K562 (cell line): Measurements from ENCODE around the gene EIF4G1. TPM values are rescaled to one million over a fixed set of nuclear protein-coding genes. Genes with fewer than 3 reads are reported as not detected.
A peak's percentile ranks its signal among the peaks of the same experiment; 100 is the strongest.

Experiments used
- ATAC-seq: fragments of 200-7000 bp; cut with Tn5 transposase; 3 replicates; pipeline ENCODE4 v1.9.1; 2020; ENCODE audit warnings: moderate library complexity
- BruUV-seq: library from RNA; stranded (reverse); fragments of 400-500 nt; replicated peaks from 2 replicates; lab custom pipeline; 2021; lab: Mats Ljungman, UMichigan
- CTCF ChIA-PET: fragments of 300-600 bp; formaldehyde crosslinking; extraction: SDS; loops from one replicate; lab custom pipeline; 2021; ENCODE audit warnings: low intra/inter-chr PET ratio; lab: Yijun Ruan, JAX
- POLR2A ChIA-PET: fragments of 300-600, 350-650 bp; sonication (Branson Sonifier 250); formaldehyde crosslinking; extraction: SDS; loops from one replicate; lab custom pipeline; 2021; ENCODE audit warnings: antibody characterized with exemption, inconsistent platforms; lab: Yijun Ruan, JAX
- DNase-seq, 4 experiments: peaks; one replicate each; pipeline versions ENCODE4 v3.0.0 to v3.0.0-alpha.2; 2011 to 2018; ENCODE audit warnings: low spot score in 3 of 4, mixed read lengths in 3 of 4; ENCODE audit errors: extremely low read depth in 1 of 4
- FAIRE-seq: peaks from 2 replicates; lab custom pipeline; 2011; peaks lifted over from hg19 to GRCh38; lab: Jason Lieb, UNC
- H2AFZ ChIP-seq: 2 replicates; pipeline ENCODE4 v1.6.0; 2011; ENCODE audit warnings: low read depth, low read length, control low read depth, inconsistent platforms
- H3K27ac ChIP-seq: fragments of 200-600 bp; 3 replicates; pipeline ENCODE4 v1.8.0; 2011; ENCODE audit warnings: low read depth, mild to moderate bottlenecking, control low read depth, inconsistent platforms, low read length, moderate library complexity, mixed read lengths; ENCODE audit errors: extremely low read depth
- H3K27me3 ChIP-seq, 2 experiments: fragments of 300-600 bp in 1 of 2; 2 replicates in 1 of 2; 3 replicates in 1 of 2; pipeline versions ENCODE4 v1.6.0 to v1.8.0; 2011; ENCODE audit warnings: inconsistent platforms in 2 of 2, low read length in 2 of 2, mild to moderate bottlenecking in 1 of 2, mixed read lengths in 1 of 2, moderate library complexity in 1 of 2; ENCODE audit not compliant: control insufficient read depth in 2 of 2, insufficient read depth in 2 of 2
- H3K36me3 ChIP-seq: fragments of 300-600 bp; 3 replicates; pipeline ENCODE4 v1.8.0; 2011; ENCODE audit warnings: mild to moderate bottlenecking, low read length, inconsistent platforms; ENCODE audit not compliant: control insufficient read depth, insufficient read depth
- H3K4me1 ChIP-seq, 2 experiments: fragments of 200-600 bp in 1 of 2; replicated peaks in 1 of 2; 2 replicates in 1 of 2; 3 replicates in 1 of 2; pipeline versions ENCODE4 v1.5.1 to v1.8.0; 2011; ENCODE audit warnings: inconsistent platforms in 2 of 2, low read length in 2 of 2, mild to moderate bottlenecking in 1 of 2, mixed read lengths in 1 of 2, moderate library complexity in 1 of 2; ENCODE audit not compliant: control insufficient read depth in 2 of 2, insufficient read depth in 2 of 2
- H3K4me2 ChIP-seq: 2 replicates; pipeline ENCODE4 v1.6.1; 2011; ENCODE audit warnings: low read length, control low read depth, inconsistent platforms, mixed read lengths; ENCODE audit not compliant: insufficient read depth
- H3K4me3 ChIP-seq: fragments of 200-600 bp; sonication (generic), shearing (Covaris generic); 2 replicates; pipeline ENCODE4 v1.5.1; 2016; ENCODE audit warnings: control low read depth, inconsistent platforms
- H3K79me2 ChIP-seq: fragments of 200-600 bp; 3 replicates; pipeline ENCODE4 v1.8.0; 2011; ENCODE audit warnings: low read length, inconsistent platforms; ENCODE audit not compliant: control insufficient read depth, insufficient read depth
- H3K9ac ChIP-seq, 2 experiments: 2 replicates each; pipeline versions ENCODE4 v1.6.0 to v1.6.1; 2011; ENCODE audit warnings: low read depth in 2 of 2, low read length in 2 of 2, control low read depth in 1 of 2, inconsistent platforms in 1 of 2, mild to moderate bottlenecking in 1 of 2, mixed read lengths in 1 of 2; ENCODE audit not compliant: insufficient read depth in 1 of 2
- H3K9me1 ChIP-seq: one replicate; pipeline ENCODE4 v1.6.0; 2011; ENCODE audit warnings: inconsistent platforms, mild to moderate bottlenecking, low read length, moderate library complexity; ENCODE audit not compliant: control insufficient read depth, insufficient read depth
- H3K9me3 ChIP-seq: replicated peaks from 2 replicates; pipeline ENCODE4 v1.5.1; 2011; ENCODE audit warnings: low read depth, low read length, inconsistent platforms; ENCODE audit not compliant: control insufficient read depth, insufficient read depth
- H4K20me1 ChIP-seq: replicated peaks from 2 replicates; pipeline ENCODE4 v1.6.1; 2011; ENCODE audit warnings: low read length, inconsistent platforms, mixed read lengths; ENCODE audit not compliant: control insufficient read depth, insufficient read depth
- ASH1L ChIP-seq: fragments of 450-650 bp; IDR thresholded peaks from 2 replicates; pipeline ENCODE4 v1.6.1; 2018; ENCODE audit warnings: borderline replicate concordance, mild to moderate bottlenecking, low read depth; ENCODE audit not compliant: partially characterized antibody
- POLR2G ChIP-seq: fragments of 200-400 bp; formaldehyde crosslinking; IDR thresholded peaks from 2 replicates; pipeline ENCODE4 v1.6.1; 2017; ENCODE audit warnings: low read depth, mild to moderate bottlenecking, antibody characterized with exemption, low read length, moderate library complexity
- WGBS: fragments of 100-300 bp; shearing (Covaris generic); methylation state at CpG from one replicate; pipeline ENCODE4 v1.1.6; 2016; ENCODE audit warnings: low coverage, mixed read lengths; ENCODE audit not compliant: insufficient coverage; ENCODE audit errors: missing lambda C conversion rate; 5-methylcytosine and 5-hydroxymethylcytosine counted together
- in situ Hi-C: fragments of 300-500 bp; cut with MboI; formaldehyde crosslinking; loops from 4 replicates; pipeline ENCODE4 v1.15.0; 2018; ENCODE audit warnings: inconsistent platforms, mixed read lengths
- intact Hi-C: fragments of 100-400 bp; cut with micrococcal nuclease; formaldehyde crosslinking; loops from 2 replicates; pipeline ENCODE4 v1.14.2; 2022
- polyA plus RNA-seq, 8 experiments: library from polyadenylated mRNA; depleted of rRNA in 4 of 8; stranded (reverse) in 5 of 8; unstranded in 3 of 8; fragments of >200 nt; fragmentation: Nextera tagmentation in 2 of 8; fragmentation: Illumina TruSeq in 1 of 8; extraction: Ambion mirVana in 2 of 8; extraction: Trizol in 1 of 8; gene quantifications; 2 replicates each; pipeline versions ENCODE4 v1.2.1 to v1.2.3, GENCODE V29; 2011 to 2014; ENCODE audit warnings: inconsistent platforms in 1 of 8, missing spikeins in 1 of 8
- total RNA-seq, 7 experiments: library from RNA; depleted of rRNA in 6 of 7; stranded (reverse); fragments of >200 nt in 6 of 7; fragmentation: Illumina TruSeq in 2 of 7; extraction: Trizol in 2 of 7; gene quantifications; 2 replicates each; pipeline versions ENCODE4 v1.2.1 to v1.2.3, GENCODE V29; 2011 to 2021; ENCODE audit warnings: low replicate concordance in 1 of 7
- TF ChIP-seq, protein P1 (sequence below): fragments of 250-450 bp; sonication (Bioruptor Pico); IDR thresholded peaks from 2 replicates; pipeline ENCODE4 v1.4.0; 2020; ENCODE audit warnings: mild to moderate bottlenecking, moderate library complexity

EIF4G1 gene
- total and polyA plus RNA-seq, 9 of the 15 experiments (the other 6 are each of a cell fraction or from before 2014, with no cell fraction given): 4.6 to 505 (median 155) TPM

DNA sequence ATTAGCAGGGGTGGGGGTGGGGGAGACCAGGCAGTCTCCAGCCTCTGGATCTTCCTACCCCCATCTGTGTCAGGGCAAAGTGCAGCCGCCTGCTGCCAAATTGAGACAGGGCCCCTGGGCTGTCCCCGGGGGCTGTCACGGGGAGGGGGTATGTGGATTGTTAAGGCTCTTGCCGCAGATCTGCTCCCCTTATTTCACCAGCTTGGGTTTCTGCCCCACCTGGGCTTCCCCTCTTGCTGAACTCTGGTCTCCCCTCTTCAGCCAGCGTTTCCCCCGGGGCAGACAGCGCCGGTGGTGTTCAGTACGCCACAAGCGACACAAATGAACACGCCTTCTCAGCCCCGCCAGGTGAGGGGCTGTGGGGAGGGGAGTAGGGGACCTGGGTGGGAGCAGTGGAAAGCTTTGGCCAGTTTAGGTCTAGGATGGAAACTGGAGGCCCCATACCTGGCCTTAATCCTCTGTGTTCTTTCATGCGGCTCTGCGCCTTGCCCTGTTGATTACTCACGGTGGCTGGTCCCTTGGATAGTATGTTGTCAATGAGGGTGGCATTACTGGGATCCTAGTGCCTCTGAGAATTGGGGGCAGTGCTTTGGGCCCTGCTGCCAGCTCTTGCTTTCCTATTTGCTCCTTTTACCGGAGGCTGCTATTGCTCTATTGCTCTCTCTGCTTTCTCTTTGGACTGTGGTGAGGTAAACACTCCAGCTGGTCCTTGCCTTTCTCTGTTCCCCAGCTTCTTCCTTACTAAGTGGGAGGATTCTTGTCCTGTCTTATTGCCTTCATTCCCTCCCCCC lies 1.7 kb downstream of the EIF4G1 start:
- peak overlapping the region; percentile 99 for H3K4me2 ChIP-seq
- WGBS: 6% methylated on average over 15 of the region's 16 CpGs
- H3K27ac ChIP-seq: peak overlapping the region; percentile 94
- H3K36me3 ChIP-seq: peaks cover 57% of the 10 kb centered on the region
- H3K4me3 ChIP-seq: peak overlapping the region; percentile 100
- ATAC-seq (peak; percentile 6), DNase-seq (peak in 2 of 4 experiments; percentile 12 to 19), FAIRE-seq (no peak)
- H3K9me1 ChIP-seq: peaks cover 13% of the 10 kb centered on the region
- H3K79me2 ChIP-seq: peaks cover 66% of the 10 kb centered on the region
- in situ Hi-C loops: no loop called here
- peak overlapping the region; percentile 99 to 100 for H3K9ac ChIP-seq
- ChIA-PET POLR2A (interaction anchor here (0.5 to 2.3 kb wide), 15 partner anchors 10 to 136 kb away, joined by 3 to 24 read pairs (median 4); partner anchors contain the start of gene PSMD2), CTCF (no interaction called here)
- H3K4me1 ChIP-seq: peaks cover 13 to 39% of the 10 kb centered on the region in 2 experiments; a peak in 4 of 5 replicates
- H3K9me3 ChIP-seq: no peaks in the 10 kb centered on the region
- H2AFZ ChIP-seq: no peak overlapping the region
- H3K27me3 ChIP-seq: no peaks in the 10 kb centered on the region
- no peak for TF ChIP-seq ASH1L
- TF ChIP-seq POLR2G: peak; percentile 45; the same call in 1 of the 2 replicates
- TF ChIP-seq, protein P1, sequence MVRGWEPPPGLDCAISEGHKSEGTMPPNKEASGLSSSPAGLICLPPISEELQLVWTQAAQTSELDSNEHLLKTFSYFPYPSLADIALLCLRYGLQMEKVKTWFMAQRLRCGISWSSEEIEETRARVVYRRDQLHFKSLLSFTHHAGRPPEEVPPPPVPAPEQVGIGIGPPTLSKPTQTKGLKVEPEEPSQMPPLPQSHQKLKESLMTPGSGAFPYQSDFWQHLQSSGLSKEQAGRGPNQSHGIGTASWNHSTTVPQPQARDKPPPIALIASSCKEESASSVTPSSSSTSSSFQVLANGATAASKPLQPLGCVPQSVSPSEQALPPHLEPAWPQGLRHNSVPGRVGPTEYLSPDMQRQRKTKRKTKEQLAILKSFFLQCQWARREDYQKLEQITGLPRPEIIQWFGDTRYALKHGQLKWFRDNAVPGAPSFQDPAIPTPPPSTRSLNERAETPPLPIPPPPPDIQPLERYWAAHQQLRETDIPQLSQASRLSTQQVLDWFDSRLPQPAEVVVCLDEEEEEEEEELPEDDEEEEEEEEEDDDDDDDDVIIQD (CRISPR knock-in tag): no peak
- intact Hi-C loops: loop anchor here (2.0 kb wide), 1 partner anchor 17 kb away; the partner anchor contains the start of gene PSMD2
- H4K20me1 ChIP-seq: peaks cover 41% of the 10 kb centered on the region
- no TSS peak for BruUV-seq
